ENCODE data around the gene TAS1R3.

- TF ChIP-seq ZFP30 (CRISPR knock-in tag; IDR thresholded peaks at IDR 0.05), result no peak
- no peak for TF ChIP-seq PATZ1 (CRISPR knock-in tag; IDR thresholded peaks at IDR 0.05; ENCODE audit: borderline replicate concordance)
- TF ChIP-seq ESRRG (CRISPR knock-in tag; IDR thresholded peaks at IDR 0.05), result no peak
- TF ChIP-seq ZNF70 (CRISPR knock-in tag; IDR thresholded peaks at IDR 0.05), result no peak
- TF ChIP-seq ZNF565 (CRISPR knock-in tag; conservative IDR thresholded peaks at IDR 0.05; ENCODE audit: low read depth), result no peak
- no peak for TF ChIP-seq TOX (CRISPR knock-in tag; IDR thresholded peaks at IDR 0.05; ENCODE audit: borderline replicate concordance)
- no peak for TF ChIP-seq BACH2 (CRISPR knock-in tag; IDR thresholded peaks at IDR 0.05; ENCODE audit: borderline replicate concordance)
- no peak for TF ChIP-seq CSRNP3 (CRISPR knock-in tag; IDR thresholded peaks at IDR 0.05)
- no peak for TF ChIP-seq ARNTL (CRISPR knock-in tag; IDR thresholded peaks at IDR 0.05; ENCODE audit: borderline replicate concordance, low read depth)
- no peak for TF ChIP-seq OSR1 (CRISPR knock-in tag; IDR thresholded peaks at IDR 0.05)
- TF ChIP-seq TSHZ2 (CRISPR knock-in tag; IDR thresholded peaks at IDR 0.05), result no peak
- TF ChIP-seq GLIS3 (CRISPR knock-in tag; IDR thresholded peaks at IDR 0.05), result no peak
- no peak for TF ChIP-seq ZFP3 (CRISPR knock-in tag; IDR thresholded peaks at IDR 0.05)
- no peak for TF ChIP-seq CREB5 (CRISPR knock-in tag; IDR thresholded peaks at IDR 0.05; ENCODE audit: low read depth)
These were observed 4.2 kb downstream of the TAS1R3 start for GRCh38 chr1:1335283-1335682.
